NB4 (cell line): Measurements from ENCODE around the gene CARD9.

Source experiments
- POLR2A ChIP-seq: IDR thresholded peaks from 2 replicates; pipeline ENCODE4 v1.6.1; 2011; ENCODE audit warnings: mild to moderate bottlenecking; ENCODE audit not compliant: insufficient read length; ENCODE audit errors: extremely low read depth
- TF ChIP-seq, protein P1 (sequence below): IDR thresholded peaks from 2 replicates; pipeline ENCODE4 v1.6.1; 2011; ENCODE audit warnings: low read depth, low read length

DNA sequence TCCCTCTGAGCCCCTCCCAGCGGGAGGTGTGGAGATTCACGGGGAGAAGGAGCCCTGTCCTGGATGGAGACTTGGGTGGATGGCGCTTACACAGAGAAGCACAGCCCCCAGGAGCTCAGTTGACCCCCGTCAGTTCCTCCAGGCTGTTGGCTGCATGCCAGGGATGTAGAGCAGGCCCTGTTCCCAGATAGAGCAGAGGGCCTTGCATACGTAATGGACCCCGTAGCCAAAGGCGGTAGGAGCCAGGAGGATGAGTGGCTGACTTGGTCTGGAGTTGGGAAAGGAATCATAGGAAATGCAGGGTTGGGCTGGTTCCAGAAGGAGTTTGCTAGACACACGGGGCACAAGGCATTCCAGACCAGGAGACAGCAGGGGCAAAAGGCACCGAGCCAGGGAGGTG is 39.5 kb upstream of the CARD9 start:
- TF ChIP-seq, protein P1, sequence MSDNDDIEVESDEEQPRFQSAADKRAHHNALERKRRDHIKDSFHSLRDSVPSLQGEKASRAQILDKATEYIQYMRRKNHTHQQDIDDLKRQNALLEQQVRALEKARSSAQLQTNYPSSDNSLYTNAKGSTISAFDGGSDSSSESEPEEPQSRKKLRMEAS: no peak
- no peak for TF ChIP-seq POLR2A
